NCI-H2107 treated with DMSO at 0.1 percent for 48 hours (cell line): ENCODE measurements around the gene COBL.
"Not testable (repeated sequence)": the region's sequence is repeated elsewhere in the genome, so short reads cannot be mapped to it uniquely, and the experiment has no call there.

Experiments used
- DNase-seq: peaks from one replicate; lab custom pipeline; 2025; ENCODE audit not compliant: unreplicated experiment; lab: John Stamatoyannopoulos, UW

Gene COBL

DNA sequence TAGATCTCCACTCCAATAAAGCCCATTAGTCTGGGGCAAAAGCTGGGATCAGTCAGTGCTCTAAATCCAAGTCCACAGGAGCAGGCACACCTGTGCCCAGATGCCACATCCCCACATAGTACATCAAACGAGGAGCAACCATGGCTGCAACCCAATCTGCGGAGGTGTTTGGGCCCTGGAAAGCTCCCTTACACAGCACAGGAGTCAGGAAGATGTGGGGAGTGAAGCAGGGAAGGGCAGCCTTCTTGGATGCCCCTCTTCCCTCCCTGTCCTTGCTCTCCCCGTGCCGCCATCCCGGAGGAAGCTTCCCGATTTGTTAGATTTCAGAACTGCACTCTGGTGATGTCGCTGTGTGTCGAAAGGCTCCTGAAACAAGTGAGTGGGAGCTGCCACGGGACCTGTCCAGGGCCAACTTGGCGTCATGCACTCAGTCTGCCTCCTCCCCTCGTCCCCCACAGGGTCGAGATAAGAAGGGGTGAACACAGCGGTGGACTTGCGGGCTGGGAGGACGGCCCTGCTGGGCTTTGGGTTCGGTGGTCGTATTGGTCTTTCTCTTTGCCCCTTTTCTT is 303.3 kb downstream of the COBL start:
- DNase-seq, result no peak

DNA sequence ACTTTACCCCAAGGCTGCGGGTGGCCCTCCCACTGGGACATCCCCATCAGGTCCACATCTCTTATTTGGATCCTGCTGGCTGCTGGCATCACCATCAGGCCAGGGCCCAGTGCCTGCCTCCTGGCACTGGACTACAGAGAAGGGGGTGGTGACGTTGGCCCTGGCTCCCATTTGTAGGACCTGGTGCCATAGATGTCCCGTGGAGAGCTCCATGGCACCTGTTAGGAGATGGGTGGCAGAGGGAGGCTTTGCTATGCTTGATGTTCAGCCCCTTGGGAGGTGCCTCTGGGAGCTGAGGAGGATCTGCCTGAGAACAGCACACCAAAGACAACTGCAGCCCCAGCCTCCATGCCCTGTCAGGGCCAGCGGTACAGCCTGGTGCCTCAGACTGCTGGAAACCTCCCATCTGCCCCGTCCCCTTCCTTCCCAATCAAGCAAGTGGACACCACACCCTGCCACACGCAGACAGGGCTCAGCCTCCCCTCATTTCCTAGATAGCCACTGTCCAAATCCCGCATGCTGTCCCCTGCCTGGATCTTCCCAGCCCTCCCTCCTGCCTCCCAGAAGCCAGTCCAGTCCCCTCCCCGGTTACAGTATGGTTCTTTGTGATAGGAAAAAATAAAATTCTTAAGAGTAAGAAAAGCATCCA is 303.9 kb downstream of the COBL start:
- DNase-seq, result no peak

DNA sequence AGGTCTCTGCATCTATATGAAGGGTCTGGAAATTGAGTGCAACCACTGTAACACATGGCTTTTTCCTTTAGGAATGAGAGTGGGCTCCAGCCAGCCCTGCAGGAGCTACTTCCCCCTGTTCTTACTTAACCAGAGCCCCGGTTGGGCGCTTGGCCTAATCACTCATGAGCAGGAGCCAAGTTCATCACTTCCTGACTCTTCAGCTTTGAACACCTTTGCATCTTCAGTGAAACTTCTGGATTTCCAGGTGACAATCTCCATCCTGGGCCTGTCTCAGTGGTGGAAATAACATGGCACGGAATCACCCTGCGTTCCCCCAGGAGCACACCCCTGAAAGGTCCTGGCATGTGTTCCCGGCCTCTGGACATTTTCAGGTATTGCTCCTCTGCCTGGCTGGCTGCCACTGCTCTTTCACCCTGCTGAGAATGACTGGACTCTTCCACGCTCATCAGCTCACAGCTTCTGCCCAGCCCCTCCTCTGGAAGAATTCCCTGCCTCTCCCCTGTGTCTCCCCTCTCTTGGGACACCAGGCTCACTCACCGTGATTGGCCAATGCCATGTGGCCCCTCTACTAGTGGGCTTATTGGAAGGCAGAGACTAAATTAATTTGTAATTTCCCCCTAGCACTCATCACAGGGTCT is 304.8 kb downstream of the COBL start:
- DNase-seq, result no peak

- DNase-seq, result no peak
Observed at GRCh38 chr7:51010534-51010933, 306.1 kb downstream of the COBL start.

DNA sequence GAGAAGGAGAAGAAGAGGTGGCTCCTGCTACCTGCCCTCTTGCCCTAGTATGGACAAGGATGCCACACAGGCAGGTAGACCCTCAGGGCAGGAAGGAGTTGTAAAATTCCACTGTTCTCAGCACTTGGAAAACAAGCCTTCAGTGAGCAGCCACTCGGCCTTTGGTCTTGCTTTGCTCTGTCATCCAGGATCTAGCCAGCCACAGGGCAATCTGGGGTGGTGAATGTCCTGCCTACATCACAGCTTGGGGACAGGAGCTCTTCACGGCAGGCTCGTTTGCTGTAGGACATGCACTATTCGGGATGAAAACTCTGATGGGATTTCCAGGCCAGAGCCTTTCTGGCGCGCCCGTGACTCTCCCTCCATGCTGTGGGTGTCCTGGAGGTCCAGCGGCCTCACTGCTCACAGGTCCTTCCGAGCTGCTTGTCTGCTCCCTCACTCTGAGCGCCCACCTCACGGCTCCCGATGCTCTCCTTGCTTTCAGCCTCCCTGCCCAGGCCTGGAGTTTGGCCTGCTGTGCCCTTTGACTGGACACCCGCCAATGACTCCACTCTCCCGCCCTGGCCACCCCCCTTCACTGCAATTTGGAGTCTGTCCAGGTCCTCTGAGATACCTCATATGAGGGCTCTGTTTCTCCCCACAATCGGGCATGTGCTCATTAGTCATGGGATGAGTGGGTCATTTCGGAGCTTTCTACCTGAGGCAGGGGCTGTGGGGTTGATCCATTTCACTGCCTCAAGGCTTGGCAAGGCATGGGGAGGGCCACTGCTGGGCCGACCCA is 306.7 kb downstream of the COBL start:
- DNase-seq, result no peak

GRCh38 chr7:51007551-51008505 is 308.8 kb downstream of the COBL start:
- no peak for DNase-seq

GRCh38 chr7:51006483-51007235 is 309.9 kb downstream of the COBL start:
- no peak for DNase-seq

- no peak for DNase-seq
Observed at GRCh38 chr7:51005074-51005473, 311.5 kb downstream of the COBL start.

- DNase-seq, result no peak
Observed at GRCh38 chr7:51000956-51001355, 315.7 kb downstream of the COBL start.

DNA sequence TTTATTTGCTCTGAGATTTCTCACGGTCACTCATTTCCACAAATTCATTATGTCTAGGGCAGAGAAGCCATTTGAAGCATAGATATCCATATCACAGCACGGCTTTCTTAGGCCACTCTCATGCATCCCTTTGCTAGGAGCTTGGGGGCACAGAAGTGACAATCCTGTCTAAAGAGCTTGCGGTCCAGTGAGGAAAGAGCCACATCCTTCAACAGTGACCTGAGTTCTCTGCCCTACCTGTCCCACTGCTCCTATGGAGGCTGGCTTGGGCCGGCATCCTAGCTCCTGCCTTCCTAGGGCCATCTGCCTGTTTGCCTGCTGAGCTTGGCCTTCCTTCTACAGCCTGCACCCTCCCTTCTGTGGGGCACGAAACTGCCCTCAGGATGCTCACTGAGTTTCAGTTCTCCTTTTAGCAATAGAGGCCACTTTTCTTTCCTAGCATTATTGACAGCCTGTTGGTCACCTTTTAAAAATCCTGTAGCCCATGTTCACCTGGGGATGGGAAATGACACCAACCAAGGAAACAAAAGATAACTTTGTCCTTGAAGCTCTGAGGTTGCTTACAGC is 321.8 kb downstream of the COBL start:
- DNase-seq, result no peak

- DNase-seq, result not testable (repeated sequence)
Observed at GRCh38 chr7:50990214-50990613, 326.4 kb downstream of the COBL start.

GRCh38 chr7:50988988-50989387 is 327.6 kb downstream of the COBL start:
- no peak for DNase-seq

- DNase-seq, result no peak
Observed at GRCh38 chr7:50988465-50988864, 328.1 kb downstream of the COBL start.

GRCh38 chr7:50985096-50985495 is 331.5 kb downstream of the COBL start:
- DNase-seq, result no peak

DNA sequence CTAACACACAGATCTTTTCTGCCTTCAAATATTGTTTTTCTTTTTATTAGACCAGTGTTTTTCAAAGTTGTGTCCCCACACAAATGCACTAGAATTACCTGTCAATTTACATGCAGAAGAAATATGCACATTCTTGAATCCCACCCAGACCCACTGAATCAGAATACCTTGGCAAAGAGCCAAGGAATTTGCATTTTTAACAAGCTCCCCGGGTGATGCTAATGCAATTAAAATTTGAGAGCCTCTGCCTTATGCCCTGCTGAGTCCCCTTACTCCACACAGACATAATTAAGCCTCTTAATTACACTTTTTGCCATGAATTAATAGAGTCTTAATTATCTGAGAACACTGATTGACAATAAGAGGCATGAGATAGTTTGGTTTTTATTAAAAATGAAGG is 332.8 kb downstream of the COBL start:
- DNase-seq, result no peak

- DNase-seq, result no peak
Observed at GRCh38 chr7:50982626-50983025, 334.0 kb downstream of the COBL start.

- no peak for DNase-seq
Observed at GRCh38 chr7:50981743-50982142, 334.9 kb downstream of the COBL start.

DNA sequence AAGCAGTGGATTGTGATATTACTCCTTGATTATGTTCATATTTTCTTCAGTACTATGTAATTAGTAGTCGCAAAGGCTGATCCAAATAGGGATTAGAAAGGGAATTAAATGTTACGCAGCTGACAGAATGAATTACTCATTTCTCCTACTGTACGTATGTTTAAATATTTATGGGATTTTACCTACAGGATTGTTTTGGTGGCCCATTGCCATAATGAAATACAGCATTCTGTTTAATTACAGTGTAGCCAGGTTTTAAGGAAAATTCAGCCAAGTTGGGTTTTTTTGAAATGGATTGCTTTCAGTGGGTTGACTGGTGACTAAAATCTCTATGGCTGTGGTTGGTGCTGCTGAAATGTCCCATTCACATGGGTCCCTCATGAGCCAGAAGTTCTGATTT is 336.2 kb downstream of the COBL start:
- no peak for DNase-seq

GRCh38 chr7:50978633-50979215 is 337.9 kb downstream of the COBL start:
- no peak for DNase-seq
